Retinal pigment epithelial cell (primary cell): ENCODE results near the gene AOPEP.

Source experiments
- DNase-seq: peaks from one replicate; pipeline ENCODE4 v3.0.0-alpha.2; 2010; ENCODE audit warnings: low read depth
- H3K4me3 ChIP-seq: 2 replicates; pipeline ENCODE4 v1.5.1; 2011; ENCODE audit warnings: mild to moderate bottlenecking, low read length, control low read depth, moderate library complexity
- CTCF ChIP-seq: conservative IDR thresholded peaks from 2 replicates; pipeline ENCODE4 v1.5.1; 2011; ENCODE audit warnings: low read depth, low read length, control low read depth, inconsistent platforms

Gene AOPEP

GRCh38 chr9:95085036-95085770 lies 358.7 kb downstream of the AOPEP start:
- TF ChIP-seq CTCF = no peak
- no peak overlapping the region for H3K4me3 ChIP-seq

GRCh38 chr9:95085861-95086563 lies 359.5 kb downstream of the AOPEP start:
- H3K4me3 ChIP-seq = no peak overlapping the region
- peak; percentile 13 for TF ChIP-seq CTCF
- no peak for DNase-seq

More at GRCh38 chr9:95085036-95085770, 358.7 kb downstream of the AOPEP start:
- DNase-seq = no peak

- DNase-seq = no peak
- TF ChIP-seq CTCF = no peak
- no peak overlapping the region for H3K4me3 ChIP-seq
Measured at GRCh38 chr9:95086564-95086955, 360.1 kb downstream of the AOPEP start.

- peak; percentile 34 for TF ChIP-seq CTCF
- H3K4me3 ChIP-seq = no peak overlapping the region
- DNase-seq = no peak
Measured at GRCh38 chr9:95087659-95088242, 361.3 kb downstream of the AOPEP start.

- peak; percentile 8 for TF ChIP-seq CTCF
- DNase-seq = peak; percentile 88
- no peak overlapping the region for H3K4me3 ChIP-seq
Measured at GRCh38 chr9:95088421-95089161, 362.1 kb downstream of the AOPEP start.

GRCh38 chr9:95089257-95090022 lies 362.9 kb downstream of the AOPEP start:
- DNase-seq = no peak
- H3K4me3 ChIP-seq = no peak overlapping the region
- no peak for TF ChIP-seq CTCF
